GM12878 (cell line): Measurements from ENCODE around the gene PRKCB. TPM values are rescaled to one million over a fixed set of nuclear protein-coding genes. Genes with fewer than 3 reads are reported as not detected.
A peak's percentile ranks its signal among the peaks of the same experiment; 100 is the strongest.

Source experiments
- CEBPB ChIP-seq, 2 experiments: fragments of 150-350 bp in 1 of 2; IDR thresholded peaks; 2 replicates each; pipeline ENCODE4 v1.6.1; 2012 to 2014; ENCODE audit warnings: low read depth in 2 of 2, low read length in 2 of 2, borderline replicate concordance in 1 of 2, inconsistent platforms in 1 of 2
- EGR1 ChIP-seq, 2 experiments: IDR thresholded peaks; 1 replicate in 1 of 2; 2 replicates in 1 of 2; pipeline ENCODE4 v1.6.1; 2011 to 2012; ENCODE audit warnings: low read depth in 2 of 2, low read length in 2 of 2, borderline replicate concordance in 1 of 2, mild to moderate bottlenecking in 1 of 2, moderate library complexity in 1 of 2
- HCFC1 ChIP-seq: fragments of 150-350 bp; IDR thresholded peaks from 2 replicates; pipeline ENCODE4 v1.6.1; 2014; ENCODE audit warnings: low read length
- HDAC6 ChIP-seq: fragments of 200-600 bp; sonication (generic); IDR thresholded peaks from one replicate; pipeline ENCODE4 v1.8.0; 2017; ENCODE audit warnings: antibody characterized with exemption; ENCODE audit not compliant: unreplicated experiment
- JUNB ChIP-seq: IDR thresholded peaks from 2 replicates; pipeline ENCODE4 v1.6.1; 2016; ENCODE audit warnings: antibody characterized with exemption, mild to moderate bottlenecking
- MYC ChIP-seq: IDR thresholded peaks from 2 replicates; pipeline ENCODE4 v1.6.1; 2011; ENCODE audit warnings: mild to moderate bottlenecking, low read length, moderate library complexity, inconsistent platforms; ENCODE audit not compliant: insufficient read depth, insufficient replicate concordance, insufficient read length, severe bottlenecking
- NFIC ChIP-seq: IDR thresholded peaks from 2 replicates; pipeline ENCODE4 v1.6.1; 2012; ENCODE audit warnings: low read depth, mild to moderate bottlenecking, inconsistent platforms, low read length, moderate library complexity
- POLR2AphosphoS2 ChIP-seq: IDR thresholded peaks from 2 replicates; pipeline ENCODE4 v1.6.1; 2011; ENCODE audit warnings: low read depth, mild to moderate bottlenecking, low read length, improper control_type of control experiment, moderate library complexity
- RELB ChIP-seq: fragments of 450-650 bp; IDR thresholded peaks from 2 replicates; pipeline ENCODE4 v1.6.1; 2017; ENCODE audit warnings: low read depth, mild to moderate bottlenecking, moderate library complexity
- YBX1 ChIP-seq: fragments of 450-650 bp; IDR thresholded peaks from 2 replicates; pipeline ENCODE4 v1.6.1; 2016; ENCODE audit warnings: antibody characterized with exemption
- polyA plus RNA-seq, 11 experiments: library from polyadenylated mRNA; depleted of rRNA in 4 of 11; unstranded in 6 of 11; stranded (reverse) in 5 of 11; fragments of >200 nt; fragmentation: Nextera tagmentation in 4 of 11; fragmentation: Illumina TruSeq in 1 of 11; extraction: Ambion mirVana in 4 of 11; extraction: Trizol in 1 of 11; gene quantifications; 1 replicate in 1 of 11; 2 replicates in 10 of 11; pipeline versions ENCODE4 v1.2.1 to v1.2.3, GENCODE V29; 2011 to 2016; ENCODE audit warnings: inconsistent platforms in 2 of 11, missing spikeins in 2 of 11, low read depth in 1 of 11
- total RNA-seq, 4 experiments: library from RNA; depleted of rRNA in 3 of 4; stranded (reverse); fragments of >200 nt in 3 of 4; fragmentation: Illumina TruSeq in 1 of 4; extraction: Trizol in 1 of 4; gene quantifications; 2 replicates each; pipeline versions ENCODE4 v1.2.1 to v1.2.3, GENCODE V29; 2013 to 2021

PRKCB gene
- total and polyA plus RNA-seq, 10 of the 15 experiments (the other 5 are each of a cell fraction or from before 2014, with no cell fraction given): 21.4 to 158 (median 97.3) TPM

- 0 out of 4 replicates have a peak, but pooled peaks of 1 of the 2 experiments have one; percentile 26 for TF ChIP-seq CEBPB (IDR thresholded peaks at IDR 0.05; ENCODE audit: borderline replicate concordance in 1 of 2, low read depth in 2 of 2, low read length in 2 of 2)
- peak; percentile 36; the same call in 1 of the 2 replicates for TF ChIP-seq RELB
- no peak for TF ChIP-seq MYC
- peak; percentile 83 for TF ChIP-seq NFIC
- TF ChIP-seq POLR2AphosphoS2: no peak
- peak; percentile 88 for TF ChIP-seq JUNB
- TF ChIP-seq HDAC6: no peak
- TF ChIP-seq HCFC1: no peak
- no peak for TF ChIP-seq YBX1
- peak in 1 of 2 experiments; percentile 82; a peak in 2 of 3 replicates for TF ChIP-seq EGR1 (IDR thresholded peaks at IDR 0.05; ENCODE audit: borderline replicate concordance in 1 of 2, low read depth in 2 of 2, low read length in 2 of 2)
Measured at GRCh38 chr16:23852794-23853562, 17.2 kb downstream of the PRKCB start (continued).
